Testis (tissue), 2 donors: ENCODE results near the gene ARMC10.
"Not testable (repeated sequence)": the region's sequence is repeated elsewhere in the genome, so short reads cannot be mapped to it uniquely, and the experiment has no call there.

ENCODE experiments used
- CTCF ChIP-seq, 3 experiments: fragments of 450-650 bp in 2 of 3; fragments of 200-600 bp in 1 of 3; sonication (generic) in 1 of 3; IDR thresholded peaks; one replicate each; pipeline ENCODE4 v1.5.1; 2016 to 2019; ENCODE audit warnings: antibody characterized with exemption in 3 of 3, mild to moderate bottlenecking in 2 of 3, moderate library complexity in 1 of 3
- POLR2A ChIP-seq: fragments of 450-650 bp; IDR thresholded peaks from one replicate; pipeline ENCODE4 v1.6.1; 2017; ENCODE audit warnings: antibody characterized with exemption, mild to moderate bottlenecking, moderate library complexity

GRCh38 chr7:103056006-103056405 is 18.9 kb upstream of the ARMC10 start:
- not testable (repeated sequence) for TF ChIP-seq CTCF (IDR thresholded peaks at IDR 0.05); POLR2A
